ENCODE measurements around the gene NBPF11. TPM values are rescaled to one million over a fixed set of nuclear protein-coding genes. Genes with fewer than 3 reads are reported as not detected.
"Not testable (repeated sequence)": the region's sequence is repeated elsewhere in the genome, so short reads cannot be mapped to it uniquely, and the experiment has no call there.

Gene NBPF11
- total RNA-seq, 2 donors from 2014 or later: 15.2 to 16.1 TPM

DNA sequence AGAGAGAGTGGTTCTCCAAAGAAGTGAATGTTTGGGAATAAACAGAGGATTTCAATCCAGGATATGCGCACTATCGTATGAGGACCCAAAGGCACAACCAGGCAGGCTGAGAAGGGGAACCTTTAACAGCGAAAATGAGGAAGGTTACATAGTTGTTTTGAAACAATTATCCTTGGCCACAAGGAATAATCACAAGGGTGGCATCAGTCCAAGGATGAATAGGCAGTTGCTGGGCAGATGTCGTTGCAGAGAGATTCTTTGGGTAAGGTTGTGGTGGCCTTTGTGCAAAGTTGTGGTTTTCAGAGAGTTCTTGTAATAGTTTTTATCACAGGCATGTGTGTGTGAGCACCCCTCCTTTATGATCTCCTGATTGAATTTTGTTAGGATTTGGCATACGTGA is 94.7 kb downstream of the NBPF11 start:
- H3K9me3 Mint-ChIP-seq; DNase-seq; H3K4me3 Mint-ChIP-seq; H3K36me3 Mint-ChIP-seq (ENCODE audit: insufficient read depth in 2 of 2); H3K4me1 Mint-ChIP-seq (ENCODE audit: low read depth); H3K27ac Mint-ChIP-seq; ATAC-seq (replicated peaks in 1 of 2): not testable (repeated sequence)
- peaks cover 16% of the 10 kb centered on the region for H3K27me3 Mint-ChIP-seq (ENCODE audit: low read depth)

Other genes starting within 250 kb of the NBPF11 start
- gene GJA8, start 249.5 kb downstream of the NBPF11 start, total RNA-seq: not detected
- gene GPR89B, start 223.9 kb downstream of the NBPF11 start, total RNA-seq: 10 to 100 TPM; 15.1 to 18.3 TPM